Measurements from ENCODE around the gene CDR2L.
"Not testable (repeated sequence)": the region's sequence is repeated elsewhere in the genome, so short reads cannot be mapped to it uniquely, and the experiment has no call there.

The CDR2L gene

DNA sequence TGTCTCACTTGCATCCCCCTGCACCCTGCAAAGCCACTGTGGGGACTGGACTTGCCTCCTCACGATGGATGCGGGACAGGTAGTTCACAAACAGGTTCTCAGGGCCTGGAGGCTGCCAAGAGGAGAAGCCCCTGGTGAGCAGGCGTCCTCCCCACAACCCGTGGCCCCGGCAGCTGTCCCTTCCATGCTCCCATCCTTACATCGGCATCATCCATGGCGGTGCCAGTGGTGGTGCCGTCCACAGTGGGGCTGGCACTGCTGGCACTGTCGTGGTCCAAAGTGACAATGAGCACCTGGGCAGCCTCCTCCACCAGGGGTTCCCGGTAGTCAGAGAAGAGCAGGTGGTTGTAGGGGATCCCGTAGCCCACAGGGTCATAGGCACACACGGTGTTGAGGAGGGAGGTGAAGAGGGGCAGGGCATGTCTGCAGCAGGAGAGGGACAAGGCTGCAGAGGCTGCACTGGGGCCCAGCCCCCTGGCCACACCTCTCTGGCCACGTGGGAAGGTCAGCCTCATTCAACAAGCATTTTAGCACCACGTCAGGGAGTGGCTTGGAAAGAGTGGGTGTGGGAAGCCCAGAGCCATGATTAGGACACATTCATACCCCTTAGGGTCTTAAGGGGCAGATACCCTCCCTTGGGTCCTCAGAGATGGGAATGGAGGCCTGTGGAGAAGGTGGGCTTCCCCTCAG lies 27.5 kb upstream of the CDR2L start:
- peak; percentile 53 for DNase-seq (ENCODE audit: low spot score)

- peak; percentile 86 for DNase-seq (ENCODE audit: low spot score)
These were observed 26.7 kb upstream of the CDR2L start for GRCh38 chr17:74960570-74961342.

DNA sequence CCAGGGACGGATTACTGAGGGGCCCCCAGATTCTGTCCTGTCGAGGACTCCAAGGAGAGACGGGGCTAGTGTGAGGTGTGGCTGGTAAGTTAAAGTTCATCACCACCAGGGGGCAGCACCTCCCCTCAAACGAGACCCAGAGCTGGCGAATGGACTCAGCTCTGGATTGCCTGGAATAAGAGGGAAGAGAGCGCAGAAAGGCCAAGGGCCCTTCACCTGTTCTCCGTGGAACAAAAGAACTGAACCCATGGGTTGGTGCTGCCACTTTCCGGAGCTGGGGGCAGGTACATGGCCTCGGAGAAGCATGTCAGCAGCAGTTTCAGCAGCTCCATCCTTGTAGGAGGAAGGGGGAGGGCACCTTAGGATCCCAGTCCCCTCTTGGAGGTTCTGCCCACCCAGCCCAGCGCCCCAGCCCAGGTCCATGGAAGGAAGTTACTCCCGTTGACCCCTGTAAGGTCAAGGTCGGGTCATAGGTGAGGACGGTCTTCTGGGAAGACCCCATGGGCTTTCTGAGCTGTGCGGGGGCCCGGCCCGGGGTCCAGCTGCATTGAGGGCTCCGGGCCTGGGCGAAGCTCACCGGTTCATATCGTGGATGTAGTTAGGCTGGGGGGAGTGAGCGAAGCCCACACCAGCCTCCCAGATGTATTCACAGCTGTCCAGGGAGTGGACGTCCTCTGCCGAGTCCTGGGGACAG lies 25.6 kb upstream of the CDR2L start:
- peak; percentile 94 for DNase-seq (ENCODE audit: low spot score)

- DNase-seq (ENCODE audit: low spot score), result peak; percentile 52
These were observed 24.6 kb upstream of the CDR2L start for GRCh38 chr17:74962622-74963394.

GRCh38 chr17:74963656-74964055 lies 23.8 kb upstream of the CDR2L start:
- peak; percentile 58 for DNase-seq (ENCODE audit: low spot score)

DNA sequence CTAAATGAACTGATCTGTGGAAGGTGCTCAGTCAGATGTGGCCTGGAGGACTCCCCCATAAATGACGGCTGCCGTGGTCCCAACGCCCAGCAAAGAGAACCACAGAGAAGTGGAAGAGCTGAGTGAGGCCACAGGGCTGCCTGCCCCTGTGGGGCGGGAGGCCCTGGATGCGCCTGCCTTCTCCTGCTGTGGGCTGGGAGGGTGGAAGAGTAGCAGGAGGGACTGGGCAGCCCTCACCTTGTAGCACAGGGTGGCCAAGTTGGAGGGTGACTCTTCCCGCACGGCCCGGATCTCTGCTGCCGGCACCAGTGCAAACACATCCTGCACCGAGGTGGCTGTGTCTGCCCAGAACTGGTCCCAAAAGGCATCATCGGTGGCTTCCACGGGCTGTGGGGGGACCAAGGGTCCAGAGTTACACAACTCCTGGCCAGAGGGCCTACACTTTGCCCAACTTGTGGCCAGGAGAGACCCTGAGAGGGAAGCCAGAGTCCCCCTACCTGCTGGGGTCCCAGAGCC lies 23.1 kb upstream of the CDR2L start:
- peak; percentile 45 for DNase-seq (ENCODE audit: low spot score)

- DNase-seq (ENCODE audit: low spot score), result peak; percentile 42
These were observed 22.3 kb upstream of the CDR2L start for GRCh38 chr17:74964988-74965622.

DNA sequence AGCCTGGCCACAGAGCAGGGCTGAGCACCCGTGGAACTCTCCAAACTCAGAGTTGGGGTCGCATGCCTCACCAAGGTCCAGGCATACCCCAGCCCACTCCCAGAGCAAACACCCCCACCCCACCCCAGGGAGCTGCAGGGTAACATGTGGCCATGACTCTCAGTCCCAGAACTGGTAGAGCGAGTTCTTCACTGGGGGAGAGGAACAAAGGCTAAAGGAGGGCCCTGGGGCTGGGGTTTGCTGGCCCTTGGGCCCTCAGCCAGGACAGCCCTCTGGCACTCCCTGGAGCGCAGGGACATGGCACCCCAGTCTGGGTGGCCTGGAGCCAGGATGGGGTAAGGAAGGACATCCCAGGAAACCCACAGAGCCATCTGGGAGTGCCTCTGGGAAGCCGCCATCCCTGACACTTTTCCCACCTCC lies 19.1 kb upstream of the CDR2L start:
- DNase-seq (ENCODE audit: low spot score), result peak; percentile 43

GRCh38 chr17:74969501-74969900 lies 17.9 kb upstream of the CDR2L start:
- DNase-seq (ENCODE audit: low spot score), result not testable (repeated sequence)

DNA sequence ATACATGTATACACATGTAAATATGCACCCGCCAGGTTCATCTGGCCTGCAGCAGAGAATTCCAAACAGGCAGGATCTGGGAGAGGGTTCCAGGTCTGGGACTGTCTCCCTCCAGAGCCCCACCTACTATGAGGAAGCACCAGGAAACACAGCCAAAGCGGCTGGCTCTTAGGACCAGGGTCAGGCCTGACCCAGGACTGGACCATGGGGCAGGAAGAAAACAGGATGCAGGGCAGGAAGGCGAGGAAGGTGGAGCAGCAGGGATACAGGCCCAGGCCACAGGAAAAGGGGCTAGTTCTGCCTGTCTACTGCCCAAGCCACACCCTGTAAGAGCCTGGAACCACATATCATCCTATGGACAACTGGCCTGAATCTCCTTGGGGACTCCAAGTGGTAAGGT lies 17.0 kb upstream of the CDR2L start:
- peak; percentile 42 for DNase-seq (ENCODE audit: low spot score)

DNA sequence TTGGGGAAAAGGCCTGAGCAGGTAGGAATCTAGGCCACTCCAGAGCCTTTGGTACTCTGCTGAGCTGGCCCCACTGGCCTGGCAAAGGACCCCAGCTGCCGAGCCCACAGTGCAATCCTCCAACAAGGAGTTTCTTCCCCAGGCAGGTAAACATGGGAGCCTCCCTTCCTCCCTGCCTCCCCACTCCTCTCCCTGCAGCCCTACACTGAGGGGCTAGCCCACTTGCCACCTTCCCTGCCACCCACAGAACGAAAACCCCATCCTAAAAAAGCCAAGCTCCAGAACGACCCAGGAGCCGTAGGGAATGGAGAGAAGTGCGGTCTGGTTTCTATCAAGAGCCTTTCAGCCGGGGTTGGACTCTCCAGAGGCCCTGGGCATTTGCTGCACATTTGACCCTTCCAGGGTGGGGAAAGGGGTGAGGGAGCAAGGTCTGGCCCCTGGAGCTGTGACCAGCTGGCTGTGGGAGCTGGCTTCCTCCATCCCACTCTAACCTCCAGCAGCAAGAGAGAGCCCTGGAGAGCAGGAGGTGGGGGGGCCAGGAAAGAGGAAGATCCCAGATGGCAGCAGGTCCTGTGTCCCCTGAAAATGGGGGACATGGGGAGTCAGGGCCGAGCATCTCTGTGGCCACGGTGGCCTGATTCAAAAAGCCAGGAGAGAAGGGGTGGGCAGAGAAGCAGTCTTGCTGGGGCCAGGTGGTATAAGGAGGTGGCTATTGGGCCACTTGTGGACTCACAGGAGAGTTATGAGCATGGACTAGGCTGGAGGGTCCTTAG lies 16.2 kb upstream of the CDR2L start:
- DNase-seq (ENCODE audit: low spot score), result peak; percentile 45

DNA sequence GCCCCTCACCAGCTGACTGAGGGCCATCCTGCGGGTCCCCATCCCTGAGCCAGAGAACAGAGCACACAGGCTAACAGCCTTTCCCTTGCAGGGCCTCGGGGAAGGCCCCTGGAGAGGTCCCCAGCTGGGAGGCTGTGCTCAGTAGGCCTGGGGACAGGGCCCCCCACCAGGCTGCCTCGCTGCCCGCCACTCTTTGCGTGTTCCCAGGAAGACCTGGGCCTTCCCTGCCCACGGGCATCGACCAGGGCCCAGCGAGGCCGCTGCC lies 15.7 kb upstream of the CDR2L start:
- DNase-seq (ENCODE audit: low spot score), result no peak

DNA sequence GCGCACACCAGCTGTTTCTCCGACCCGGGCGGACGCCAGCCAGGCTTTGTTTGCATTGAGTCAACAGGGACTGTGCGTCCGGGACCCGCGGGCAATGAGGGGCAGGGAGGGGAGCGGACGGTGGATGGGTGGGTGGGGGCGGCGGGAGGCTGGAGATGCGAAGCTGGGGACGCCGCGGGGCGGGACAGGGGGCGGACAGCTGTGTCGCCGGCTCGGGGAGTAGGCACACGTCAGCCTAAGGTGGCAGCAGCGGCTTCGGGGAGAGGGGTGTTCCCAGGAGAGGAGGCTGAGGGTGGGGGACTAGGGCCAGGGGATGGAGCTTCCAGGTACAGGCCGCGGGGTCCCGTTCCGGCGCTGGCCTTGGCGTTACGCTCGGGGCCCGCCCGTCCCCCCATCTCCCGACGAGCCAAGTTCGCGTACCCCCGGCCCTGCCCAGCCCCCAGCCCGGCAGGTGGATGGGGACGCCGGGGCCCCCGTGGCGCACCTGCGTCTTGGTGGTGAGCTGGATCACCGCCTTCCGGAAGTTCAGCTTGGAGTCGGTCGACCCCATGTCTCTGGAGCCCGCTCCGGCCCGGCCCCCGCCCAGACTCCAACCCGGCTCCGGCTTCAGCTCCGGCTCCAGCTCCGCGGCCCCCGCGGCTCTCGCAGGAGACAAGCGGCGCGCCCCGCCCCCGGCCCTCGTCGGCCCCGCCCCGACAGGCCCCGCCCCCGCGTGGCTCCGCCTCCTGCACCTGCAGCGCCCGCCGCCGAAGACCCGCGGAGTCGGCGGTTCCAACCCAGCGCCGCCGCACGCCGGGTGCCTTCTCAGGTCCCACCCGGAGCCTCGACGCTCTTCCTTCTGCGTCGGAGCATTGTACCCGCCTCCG lies 15.1 kb upstream of the CDR2L start, which contains the start of gene HID1:
HID1 (minus strand) TSS at position 653 of the 866 bp plus-strand sequence; CDS start at position 550, 103 bp downstream.
- DNase-seq (ENCODE audit: low spot score), result peak; percentile 94

DNA sequence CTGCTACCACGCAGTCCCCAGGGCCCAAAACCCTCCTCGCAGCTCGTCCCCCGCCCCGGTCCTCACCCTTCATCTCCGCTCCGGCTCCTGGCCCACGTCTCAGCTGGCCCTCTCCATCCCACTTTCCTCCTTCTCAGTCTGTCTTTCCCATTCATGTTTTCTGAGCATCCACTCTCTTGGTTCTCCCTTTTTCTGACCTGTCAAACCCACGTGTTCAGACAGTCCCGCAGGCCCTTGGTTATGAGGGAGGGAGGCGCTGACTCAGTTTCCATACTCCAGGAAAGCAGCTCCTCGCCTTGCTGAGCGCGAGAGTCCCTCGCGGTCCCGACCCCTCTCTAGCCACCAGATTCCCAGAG lies 14.5 kb upstream of the CDR2L start:
- DNase-seq (ENCODE audit: low spot score), result peak; percentile 59

GRCh38 chr17:74975943-74976342 lies 11.5 kb upstream of the CDR2L start:
- no peak for DNase-seq (ENCODE audit: low spot score)

DNA sequence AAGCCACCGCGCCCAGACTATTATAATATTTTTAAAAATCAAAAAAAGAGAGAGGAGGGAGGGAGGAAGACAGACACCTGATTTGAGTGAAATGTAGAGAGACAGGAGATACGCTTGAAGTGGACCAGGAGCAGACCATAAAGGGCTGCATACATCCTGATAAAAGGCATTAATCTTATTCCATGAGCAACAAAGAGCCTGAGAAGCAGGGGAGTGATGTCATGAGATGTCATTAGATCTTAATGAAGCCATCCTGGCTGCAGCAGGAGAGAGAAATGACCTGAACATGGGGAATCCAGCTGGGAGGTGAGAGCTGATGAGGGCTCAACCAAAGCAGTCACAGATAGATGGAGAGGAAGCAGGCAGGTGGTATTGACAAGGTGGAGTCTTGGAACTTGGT lies 9.6 kb upstream of the CDR2L start:
- no peak for DNase-seq (ENCODE audit: low spot score)

DNA sequence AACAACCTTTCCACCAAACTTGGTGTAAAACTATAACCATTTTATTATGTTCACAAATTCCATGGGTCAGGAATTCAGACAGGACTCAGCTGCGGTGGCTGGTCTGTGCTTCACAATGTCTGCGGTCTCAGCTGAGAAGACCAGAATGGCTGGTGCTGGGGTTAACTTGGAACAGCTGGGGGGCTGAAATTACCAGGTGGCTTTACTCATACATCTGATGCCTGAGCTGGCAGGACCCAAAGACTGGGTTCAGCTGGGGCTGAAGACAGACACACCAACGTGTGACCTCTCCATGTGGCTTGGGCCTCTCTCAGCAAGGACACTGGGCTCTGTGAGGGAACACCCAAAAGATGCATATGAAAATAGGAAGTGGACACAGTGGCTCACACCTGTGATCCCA lies 9.2 kb upstream of the CDR2L start:
- no peak for DNase-seq (ENCODE audit: low spot score)

- no peak for DNase-seq (ENCODE audit: low spot score)
These were observed 7.9 kb upstream of the CDR2L start for GRCh38 chr17:74979408-74980146.

GRCh38 chr17:74981318-74981978 lies 6.0 kb upstream of the CDR2L start:
- no peak for DNase-seq (ENCODE audit: low spot score)
